Embryonic facial prominence (tissue), 1 donor: Measurements from ENCODE around the gene KCNT1.
"Not testable (repeated sequence)": the region's sequence is repeated elsewhere in the genome, so short reads cannot be mapped to it uniquely, and the experiment has no call there.

Experiments used
- DNase-seq: peaks from one replicate; pipeline ENCODE4 v3.0.0-alpha.2; 2016; ENCODE audit errors: extremely low spot score

KCNT1 gene

DNA sequence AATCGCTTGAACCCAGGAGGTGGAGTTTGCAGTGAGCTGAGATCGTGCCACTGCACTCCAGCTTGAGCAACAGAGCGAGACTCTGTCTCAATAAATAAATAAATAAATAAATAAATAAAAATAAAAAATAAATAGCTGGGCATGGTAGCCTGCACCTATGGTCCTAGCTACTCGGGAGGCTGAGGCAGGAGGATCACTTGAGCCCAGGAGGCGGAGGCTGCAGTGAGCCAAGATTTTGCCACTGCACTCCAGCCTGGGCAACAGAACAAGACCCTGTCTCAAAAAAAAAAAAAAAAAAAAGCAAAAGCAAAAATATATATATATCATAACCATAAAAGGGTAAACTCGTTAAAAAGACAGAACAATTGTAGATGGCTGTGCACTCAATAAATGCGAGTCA, 29.2 kb upstream of the KCNT1 start:
- DNase-seq: not testable (repeated sequence)

DNA sequence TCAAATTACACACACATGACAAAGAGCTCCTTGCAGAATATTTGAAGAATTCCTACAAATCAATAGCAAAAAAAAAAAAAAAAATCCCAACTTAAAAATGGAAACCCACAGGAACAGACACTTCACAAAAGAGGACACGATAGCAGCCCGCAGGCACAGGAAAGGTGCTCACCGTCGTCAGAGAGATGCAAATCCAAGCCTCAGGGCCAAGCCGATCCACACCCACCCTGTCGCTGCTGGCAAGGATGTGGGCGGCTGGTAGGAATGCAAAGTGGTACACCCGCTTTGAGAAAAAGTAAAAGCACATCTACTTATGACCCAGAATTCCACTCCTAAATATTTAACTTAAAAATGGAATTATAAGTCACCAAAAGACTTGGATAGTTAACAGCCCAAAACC, 28.0 kb upstream of the KCNT1 start:
- DNase-seq: no peak

DNA sequence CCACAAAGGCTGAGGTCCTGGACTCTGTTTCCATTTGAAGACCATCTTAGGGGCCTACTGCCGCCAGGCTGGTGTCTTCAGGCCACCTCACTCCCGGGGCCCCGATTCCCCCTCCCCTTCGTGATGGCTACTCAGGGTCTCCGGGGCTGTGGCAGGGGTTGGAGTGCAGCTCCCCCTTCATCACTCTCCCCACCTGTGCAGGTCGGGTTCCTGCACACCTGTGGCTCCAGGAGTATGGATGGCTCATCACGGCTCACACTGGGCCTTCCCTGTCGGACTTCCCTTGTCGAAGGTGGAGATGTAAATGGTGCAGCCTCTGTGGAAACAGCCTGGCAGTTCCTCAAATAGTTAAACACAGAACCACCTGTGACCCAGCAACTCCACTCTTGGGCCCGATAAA, 27.0 kb upstream of the KCNT1 start:
- no peak for DNase-seq

DNA sequence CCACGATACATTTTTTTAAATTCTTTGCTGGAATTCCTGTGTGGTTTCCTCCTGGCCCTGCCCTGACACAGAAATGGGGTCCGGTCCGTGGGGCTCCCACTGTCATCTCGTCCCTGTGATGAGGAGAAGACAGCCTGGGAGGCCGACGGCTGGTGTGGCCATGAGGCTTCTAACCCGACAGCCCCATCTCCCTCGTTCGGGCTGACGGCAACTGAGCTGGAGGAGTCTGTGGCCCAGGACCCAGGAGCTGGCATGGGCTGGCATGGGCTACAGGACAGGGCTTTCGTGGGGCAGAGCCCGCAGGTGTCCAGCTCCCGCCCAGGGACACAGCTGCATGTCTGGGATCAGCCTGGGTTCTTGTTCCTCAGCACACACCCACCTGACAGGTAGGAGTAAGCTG, 25.1 kb upstream of the KCNT1 start:
- no peak for DNase-seq

DNA sequence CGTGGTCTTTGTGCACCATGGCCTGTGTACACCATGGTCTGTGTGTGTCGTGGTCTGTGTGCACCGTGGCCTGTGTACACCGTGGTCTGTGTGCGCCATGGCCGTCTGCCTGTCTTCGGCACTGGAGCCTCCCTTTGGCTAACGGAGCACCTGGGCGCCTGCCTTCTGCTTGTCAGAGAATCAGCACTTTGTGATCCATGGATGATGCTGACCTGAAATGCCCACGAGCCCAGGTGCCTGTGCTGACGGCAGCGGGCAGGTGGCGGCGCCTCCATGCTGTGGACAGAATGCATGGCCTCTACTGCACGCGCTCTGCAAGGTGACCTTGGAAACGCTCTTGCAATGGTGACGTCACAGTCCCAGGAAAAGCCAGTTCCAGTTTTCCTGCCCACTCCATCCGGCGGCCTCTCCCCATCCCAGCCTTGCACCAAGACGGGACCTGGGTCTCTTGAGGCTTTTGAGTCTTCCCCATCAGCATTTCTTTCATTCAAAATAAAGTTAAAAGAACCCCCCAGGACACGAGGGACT, 24.3 kb upstream of the KCNT1 start:
- no peak for DNase-seq

DNA sequence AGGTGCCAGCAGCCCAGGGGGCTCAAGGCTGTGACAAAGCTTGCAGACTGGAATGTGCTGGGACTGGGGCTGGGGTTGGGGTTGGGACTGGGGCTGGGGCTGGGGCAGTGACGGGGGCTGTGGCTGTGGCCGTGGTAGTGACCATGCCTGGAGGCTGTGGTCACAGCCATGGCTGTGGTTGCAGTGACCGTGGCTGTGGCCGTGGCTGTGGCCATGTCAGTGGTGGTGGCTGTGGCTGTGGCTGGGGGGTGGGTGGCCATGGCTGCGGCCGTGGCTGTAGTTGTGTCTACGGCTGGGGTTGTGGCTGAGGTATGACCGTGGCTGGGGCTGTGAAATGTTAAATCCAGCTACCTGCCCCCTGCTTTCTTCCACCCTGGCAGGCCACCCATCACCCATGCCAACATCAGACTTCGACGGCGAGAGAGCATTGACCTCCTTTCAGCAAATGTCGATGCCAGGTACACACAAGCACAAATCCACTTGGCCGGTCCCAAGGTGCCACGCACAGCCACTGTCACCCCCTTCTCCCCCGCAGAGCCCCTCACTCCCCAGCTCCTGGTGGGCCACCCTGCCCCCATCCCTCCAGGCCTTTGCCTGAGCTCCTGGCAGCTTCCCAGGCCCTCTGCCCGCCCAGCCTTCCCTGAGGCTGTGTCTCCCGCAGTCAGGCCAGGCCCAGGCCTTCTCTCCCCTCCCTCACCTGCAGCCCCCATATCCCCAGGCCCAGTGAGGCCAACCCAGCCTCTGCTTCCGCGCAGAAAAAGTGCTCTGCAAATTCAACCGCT, 23.6 kb upstream of the KCNT1 start:
- no peak for DNase-seq

DNA sequence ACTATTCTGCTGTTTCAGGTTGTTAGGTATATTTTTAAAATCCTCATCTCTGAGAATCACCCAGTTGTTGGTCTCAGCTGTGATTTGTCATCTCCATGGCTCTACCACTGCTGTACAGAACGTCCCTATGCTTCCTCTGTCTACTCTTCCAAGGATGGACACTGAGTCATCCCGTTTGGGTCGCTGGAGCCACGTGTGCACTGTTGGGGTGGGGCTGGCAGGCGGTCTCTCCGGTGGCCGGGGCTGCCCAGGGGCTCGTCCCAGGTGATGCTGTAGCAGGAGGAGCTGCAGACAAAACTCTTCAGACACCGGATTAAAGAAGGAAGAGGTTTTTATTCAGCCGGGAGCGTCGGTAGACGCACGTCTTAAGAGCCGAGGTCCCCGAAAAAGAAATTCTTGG, 21.9 kb upstream of the KCNT1 start:
- no peak for DNase-seq

DNA sequence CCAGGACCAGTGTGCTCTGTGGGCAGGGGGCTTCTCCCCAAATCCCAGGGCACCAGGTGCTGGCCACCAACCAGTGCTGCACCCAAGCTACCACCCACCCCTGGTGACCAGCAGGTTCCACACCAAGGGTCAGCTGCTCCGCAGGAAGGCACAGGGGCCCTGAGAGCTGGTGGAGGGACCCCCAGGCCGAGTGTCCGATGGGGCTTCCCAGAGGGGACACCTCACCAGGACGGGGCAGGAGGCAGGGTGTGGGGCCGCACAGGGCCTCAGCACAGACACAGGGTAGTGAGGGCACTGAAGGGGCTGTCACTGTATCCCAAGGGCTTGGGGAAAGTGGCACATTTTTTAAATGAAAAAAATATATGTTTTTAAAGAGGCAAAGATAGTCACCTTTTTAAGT, 20.8 kb upstream of the KCNT1 start:
- DNase-seq: no peak

DNA sequence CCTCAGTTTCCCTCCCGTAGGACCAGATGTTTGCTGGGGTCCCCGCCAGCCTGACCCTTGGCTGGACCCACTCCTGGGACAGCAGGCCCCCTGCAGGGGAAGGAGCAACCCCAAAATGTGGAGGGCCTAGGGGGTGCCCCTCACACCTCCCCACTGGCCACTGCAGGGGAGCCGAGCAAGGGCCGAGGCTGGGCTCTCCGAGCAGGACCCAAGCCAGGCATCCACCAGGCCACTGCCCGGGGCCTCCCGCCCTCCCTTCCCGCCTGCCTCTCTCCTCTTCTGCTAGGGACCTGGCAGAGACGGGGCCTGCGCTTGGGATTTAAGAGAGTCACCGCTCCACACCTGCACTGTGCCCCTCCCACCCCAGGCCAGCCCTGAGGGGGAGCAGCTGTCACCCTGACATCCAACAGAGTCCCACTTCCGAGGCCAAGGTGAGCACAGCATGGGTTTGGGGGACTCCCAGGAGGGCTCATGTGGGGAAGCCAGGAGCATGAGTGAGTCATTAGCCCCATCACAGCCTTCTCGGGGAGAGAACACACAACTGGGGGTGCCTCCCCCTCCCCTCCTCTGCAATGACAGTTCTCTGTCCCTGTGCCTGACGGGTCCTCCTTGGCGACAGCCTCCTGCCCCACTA, 18.5 kb upstream of the KCNT1 start:
- DNase-seq: no peak

DNA sequence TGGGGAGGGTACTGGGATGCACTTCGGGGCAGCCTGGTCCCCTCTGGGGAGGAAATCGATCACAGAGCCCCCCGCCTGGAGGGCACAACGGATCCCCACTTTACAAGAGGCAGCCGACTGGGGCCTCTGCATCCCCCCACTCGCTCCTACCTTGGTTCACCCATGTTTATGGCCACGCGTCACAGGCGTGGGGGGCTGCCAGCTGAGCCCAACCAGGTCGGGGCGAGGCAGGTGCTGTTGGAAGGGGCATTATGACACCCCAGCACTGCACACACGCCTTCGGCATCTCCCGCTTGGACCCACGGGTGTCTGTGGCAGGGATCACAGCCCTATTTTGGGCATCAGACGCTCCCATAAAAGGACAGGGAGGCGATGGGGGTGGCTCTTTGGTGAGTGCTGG, 17.3 kb upstream of the KCNT1 start:
- DNase-seq: no peak

DNA sequence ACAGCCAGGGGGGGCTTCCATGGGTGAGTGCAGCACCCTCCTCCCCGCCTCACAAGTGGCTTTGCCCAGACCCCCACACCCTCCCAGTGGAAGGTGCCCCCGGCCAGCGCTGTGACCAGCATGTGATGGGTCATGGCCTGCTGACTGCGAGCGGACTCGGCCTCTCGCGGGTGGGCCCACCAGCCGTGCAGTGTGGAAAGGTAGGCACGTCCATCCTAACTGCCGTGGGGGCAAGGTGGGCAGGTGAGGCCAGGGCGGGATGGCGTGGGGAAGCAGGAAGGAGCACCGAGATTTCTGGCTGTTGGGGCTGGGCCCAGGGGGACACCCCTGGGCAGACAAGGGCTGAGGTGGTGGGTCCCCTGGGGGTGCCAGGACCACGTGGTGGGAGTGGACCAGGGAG, 14.8 kb upstream of the KCNT1 start:
- no peak for DNase-seq

DNA sequence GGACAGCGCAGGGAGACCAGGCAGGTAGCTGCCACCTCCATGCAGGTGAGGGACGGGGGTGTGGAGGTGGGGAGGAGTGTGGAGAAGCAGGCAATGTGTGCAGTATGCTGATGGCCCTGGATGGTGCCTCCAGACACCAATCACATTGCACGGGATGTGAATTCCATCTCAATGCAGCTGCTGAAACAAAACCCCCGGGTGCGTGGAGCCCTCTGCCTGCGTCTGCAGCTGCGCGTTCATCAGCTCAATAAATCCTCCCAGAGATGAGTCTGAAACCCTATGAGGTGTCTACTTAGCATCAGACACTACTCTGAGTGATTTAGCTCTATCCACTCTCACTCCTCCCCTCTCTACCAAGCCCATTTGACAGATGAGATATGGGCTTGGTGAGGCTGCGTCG, 13.0 kb upstream of the KCNT1 start:
- no peak for DNase-seq

DNA sequence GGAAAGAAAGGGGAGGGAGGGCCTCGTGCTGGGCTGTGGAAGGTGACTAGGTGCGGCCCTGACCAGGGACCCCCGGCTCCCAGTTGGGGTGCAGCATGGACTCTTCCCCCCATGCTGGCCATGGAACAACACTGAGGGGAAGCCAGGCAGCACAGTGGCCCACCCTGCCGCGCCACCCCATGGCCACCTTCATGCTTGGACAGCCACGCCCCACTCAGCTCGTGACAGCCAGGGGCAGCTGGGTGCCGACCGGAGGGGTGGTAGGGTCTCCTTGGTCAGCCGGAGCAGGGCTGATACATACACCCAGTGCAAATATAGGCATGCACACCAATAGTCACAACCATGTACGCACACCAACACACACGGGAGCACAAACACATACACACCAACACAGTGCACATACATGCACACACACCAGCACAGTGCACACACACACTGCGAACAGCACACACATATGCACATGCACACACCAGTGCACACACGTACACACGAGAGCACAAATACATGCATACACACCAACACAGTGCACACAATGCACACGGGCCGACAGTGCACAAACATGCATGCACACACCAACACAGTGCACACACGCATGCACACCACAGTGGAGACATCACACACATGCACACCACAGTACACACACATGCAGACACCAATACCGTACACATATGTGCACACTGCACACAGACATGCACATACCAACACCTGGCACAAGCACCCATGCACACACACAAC, 11.0 kb upstream of the KCNT1 start:
- DNase-seq: no peak

DNA sequence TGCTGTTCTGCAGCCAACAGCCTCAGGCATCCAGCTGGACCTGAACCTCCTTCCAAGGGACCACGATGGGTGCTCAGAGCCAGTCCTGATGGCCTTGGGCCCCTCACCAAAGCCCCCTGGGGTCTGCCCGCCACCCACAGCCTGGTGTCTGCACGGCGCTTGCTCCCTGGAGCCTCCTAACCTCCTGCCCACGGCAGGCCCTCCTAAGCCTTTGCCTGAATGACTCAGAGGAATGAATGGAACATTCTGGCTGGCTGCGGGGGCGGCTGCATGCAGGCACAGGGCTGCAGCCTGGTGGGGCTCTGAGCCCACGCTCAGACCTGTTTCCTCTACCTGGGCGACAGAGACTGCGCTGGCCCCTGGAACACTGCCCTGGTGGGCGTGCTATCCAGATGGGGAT, 9.6 kb upstream of the KCNT1 start:
- DNase-seq: no peak

DNA sequence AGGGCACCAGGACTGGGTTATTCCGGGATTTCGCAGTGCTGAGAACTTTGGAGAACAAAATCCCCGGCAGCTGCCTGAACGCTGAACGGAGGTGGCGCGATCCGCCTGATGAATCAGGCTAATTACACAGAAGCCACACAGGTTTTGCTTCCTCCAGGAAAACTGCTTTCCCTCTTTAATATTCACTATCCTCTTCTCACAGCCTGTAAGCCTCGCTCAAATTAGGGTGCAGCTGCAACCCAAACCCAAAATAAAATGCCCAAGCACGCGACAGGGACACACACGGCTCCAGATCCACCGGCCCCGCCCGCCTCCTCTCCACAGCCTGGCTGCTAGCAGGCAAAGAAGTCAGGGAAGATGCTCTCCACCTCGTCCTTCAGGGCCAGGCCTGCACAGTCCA, 8.7 kb upstream of the KCNT1 start:
- no peak for DNase-seq

DNA sequence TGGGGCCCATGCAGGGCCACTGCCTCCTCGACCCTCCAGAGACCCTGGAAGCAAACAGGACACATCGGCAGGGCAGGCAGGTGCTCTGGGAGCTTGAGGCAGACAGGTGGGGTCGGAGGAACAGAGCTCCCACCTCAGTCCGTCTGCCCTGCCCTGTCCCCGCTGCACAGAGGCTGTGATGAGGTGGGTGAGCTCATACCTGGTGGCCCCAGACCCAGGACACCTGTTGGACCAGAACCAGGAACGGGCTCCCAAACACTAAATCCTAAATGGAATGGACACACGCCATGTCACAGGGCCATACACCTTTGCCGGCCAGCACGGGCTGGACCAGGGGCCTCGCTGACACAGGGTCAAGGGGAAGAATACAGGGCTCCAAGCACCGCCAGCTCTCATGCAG, 8.2 kb upstream of the KCNT1 start:
- DNase-seq: no peak

DNA sequence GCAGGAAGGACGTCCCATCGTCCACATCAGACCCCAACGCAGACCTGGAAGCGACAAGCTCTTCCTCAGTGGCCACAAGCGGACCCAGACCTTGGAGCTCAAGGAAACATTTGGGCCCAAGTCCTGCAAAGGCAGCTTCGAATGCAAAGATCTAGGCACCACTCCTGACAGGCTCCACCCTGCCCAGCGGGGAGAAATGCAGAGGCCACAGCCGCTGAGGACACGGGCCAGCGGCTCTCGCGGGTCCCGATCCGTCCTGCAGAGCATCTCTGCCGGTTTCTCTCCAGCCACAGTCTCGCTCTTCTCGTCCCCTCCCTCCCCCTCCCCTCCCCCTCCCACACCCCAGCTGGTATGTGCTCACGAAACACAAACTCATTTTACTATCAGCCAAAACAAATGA, 7.6 kb upstream of the KCNT1 start:
- DNase-seq: no peak

DNA sequence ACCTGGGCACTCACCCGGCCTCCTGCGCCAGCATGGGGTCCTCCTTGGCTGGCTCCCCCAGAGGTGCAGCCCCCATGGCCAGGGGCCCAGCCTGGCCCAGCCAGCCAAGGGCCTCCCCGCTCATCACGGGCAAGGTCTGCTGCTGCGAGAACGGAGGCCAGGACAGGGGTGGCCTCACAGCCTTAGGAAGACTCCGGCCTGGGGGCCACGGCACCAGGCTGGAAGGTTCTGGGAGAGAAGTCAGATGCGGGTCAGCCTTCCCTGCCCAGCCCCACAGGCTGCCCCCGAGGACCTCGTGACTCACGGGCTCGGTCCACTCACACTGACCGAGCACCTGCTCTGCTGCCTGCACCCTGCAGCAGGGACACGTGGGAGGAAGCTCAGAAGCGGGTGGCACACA, 6.9 kb upstream of the KCNT1 start:
- no peak for DNase-seq

DNA sequence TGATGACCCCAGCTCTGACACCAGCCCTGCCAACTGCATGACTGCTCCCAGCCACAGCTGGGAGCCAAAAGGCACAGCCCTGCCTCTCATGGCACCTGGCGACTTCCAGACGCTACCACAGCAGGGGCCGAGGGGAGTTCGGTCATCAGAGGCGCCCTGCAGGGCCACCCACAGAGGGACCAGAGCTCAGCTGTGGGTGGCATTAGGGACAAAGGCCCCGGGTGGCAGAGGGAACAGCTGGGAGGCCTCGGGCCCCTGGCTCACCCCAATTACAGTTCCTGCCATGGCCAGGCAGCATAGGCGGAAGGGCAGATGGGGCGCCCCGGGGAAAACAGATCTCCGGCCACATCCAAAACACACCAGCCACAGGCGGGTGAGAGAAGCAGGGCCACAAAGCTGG, 6.3 kb upstream of the KCNT1 start:
- DNase-seq: no peak

DNA sequence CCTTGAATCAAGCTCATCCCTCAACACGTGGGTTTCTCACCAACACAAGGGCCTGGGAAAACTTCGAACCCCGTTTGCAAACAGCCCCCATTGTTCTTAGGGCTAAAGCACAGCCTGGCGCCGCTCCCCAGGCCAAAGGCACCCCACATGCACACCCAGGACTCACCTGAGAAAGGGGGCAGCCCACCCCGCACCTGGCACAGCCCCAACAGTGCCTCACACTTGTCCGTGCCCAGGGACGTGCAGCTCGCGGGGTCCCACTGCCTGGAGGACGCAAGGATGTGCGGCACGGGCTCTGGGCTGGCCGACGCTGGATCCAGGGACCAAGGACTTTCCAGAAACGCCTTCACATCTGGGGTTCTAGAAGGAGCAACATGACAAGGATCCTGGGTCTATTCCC, 5.5 kb upstream of the KCNT1 start:
- DNase-seq: no peak

DNA sequence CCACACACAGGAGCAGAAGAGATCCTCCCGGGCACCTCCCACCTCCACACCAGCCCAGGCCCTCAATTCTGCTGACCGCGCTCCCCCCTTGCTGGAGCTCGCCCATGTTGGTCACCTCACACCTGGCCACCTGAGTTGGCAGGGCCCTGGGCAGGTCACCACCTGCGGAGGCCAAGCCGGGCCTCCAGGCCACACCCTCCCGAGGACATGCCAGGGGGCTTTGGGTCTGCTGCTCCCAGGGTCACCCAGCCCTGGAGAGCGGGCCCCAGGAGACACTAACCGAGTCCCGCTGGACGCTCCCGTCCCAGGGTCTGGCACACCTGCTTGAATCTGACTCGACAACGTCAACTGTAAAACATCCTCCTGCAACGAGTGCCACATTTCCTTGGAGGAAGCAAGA, 4.8 kb upstream of the KCNT1 start:
- no peak for DNase-seq

DNA sequence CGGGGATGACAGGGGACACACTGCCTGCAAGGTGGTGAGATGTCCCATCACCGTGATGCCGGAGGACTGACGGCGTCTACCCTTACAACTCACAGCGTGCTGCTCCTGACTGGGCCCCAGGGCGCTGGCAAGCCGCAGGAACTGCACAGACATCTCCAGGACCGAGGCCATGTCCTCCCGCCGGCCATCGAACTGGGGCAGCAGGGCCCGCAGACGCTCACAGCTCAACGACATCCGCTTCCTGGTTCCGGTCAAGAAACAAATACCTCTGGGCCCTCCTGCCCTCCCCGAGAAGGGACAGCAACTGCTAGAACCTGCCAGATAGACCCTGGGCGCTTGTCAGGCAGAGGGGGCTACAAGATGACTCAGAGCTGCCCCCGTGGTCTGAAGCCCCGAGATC, 3.7 kb upstream of the KCNT1 start:
- no peak for DNase-seq

DNA sequence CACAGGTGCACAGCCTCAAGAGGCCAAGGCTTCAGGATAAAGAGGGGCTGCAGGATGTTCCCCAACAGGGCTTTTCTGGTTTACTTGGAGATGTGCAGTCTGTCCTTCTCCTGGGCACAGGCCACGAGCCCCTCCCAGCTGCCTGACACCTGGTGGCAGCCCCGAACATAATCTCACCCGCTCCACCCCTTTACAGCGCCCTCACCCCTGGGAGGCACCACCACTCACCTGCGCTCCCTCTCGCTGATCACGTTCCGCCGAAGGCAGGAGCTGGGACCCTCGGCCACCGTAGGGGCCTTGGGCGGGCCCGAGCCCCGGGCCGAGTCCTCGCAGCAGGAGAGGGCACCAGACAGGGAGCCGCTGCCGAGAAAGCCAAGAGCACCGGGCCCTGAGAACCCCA, 3.2 kb upstream of the KCNT1 start:
- no peak for DNase-seq
